Ascending aorta (tissue), 2 donors: Measurements from ENCODE around the gene TRIM36. TPM values are rescaled to one million over a fixed set of nuclear protein-coding genes. Genes with fewer than 3 reads are reported as not detected.

ENCODE experiments used
- DNase-seq, 2 donors: peaks; one replicate each; pipeline ENCODE4 v3.0.0-alpha.2; 2019; ENCODE audit warnings: low spot score in 2 of 2
- H3K27ac ChIP-seq, 2 donors: fragments of 200-600 bp; sonication (generic); one replicate each; pipeline ENCODE4 v1.5.1; 2016 to 2017; ENCODE audit warnings: mild to moderate bottlenecking in 1 of 2
- H3K27me3 ChIP-seq: fragments of 200-600 bp; sonication (generic); one replicate; pipeline ENCODE4 v1.5.1; 2017
- H3K36me3 ChIP-seq, 2 donors: fragments of 200-600 bp; sonication (generic); one replicate each; pipeline ENCODE4 v1.5.1; 2016
- H3K4me1 ChIP-seq, 2 donors: fragments of 200-600 bp; sonication (generic); one replicate each; pipeline ENCODE4 v1.5.1; 2016 to 2017; ENCODE audit warnings: mild to moderate bottlenecking in 1 of 2
- H3K4me3 ChIP-seq, 2 donors: fragments of 200-600 bp; sonication (generic); one replicate each; pipeline ENCODE4 v1.5.1; 2016 to 2017; ENCODE audit warnings: mild to moderate bottlenecking in 1 of 2
- H3K9me3 ChIP-seq, 2 donors: fragments of 200-600 bp; sonication (generic); one replicate each; pipeline ENCODE4 v1.5.1; 2016
- CTCF ChIP-seq, 3 experiments: fragments of 200-600 bp in 2 of 3; fragments of 450-650 bp in 1 of 3; sonication (generic) in 2 of 3; IDR thresholded peaks; one replicate each; pipeline ENCODE4 v1.5.1; 2016 to 2019; ENCODE audit warnings: antibody characterized with exemption in 3 of 3, mild to moderate bottlenecking in 1 of 3, moderate library complexity in 1 of 3
- intact Hi-C: fragments of 100-400 bp; cut with DNase I; formaldehyde crosslinking; loops from one replicate; pipeline ENCODE4 v1.15.1; 2023
- total RNA-seq: library from RNA; depleted of rRNA; stranded (reverse); fragments of >200 nt; gene quantifications from one replicate; pipeline ENCODE4 v1.1.0, GENCODE V29; 2016

The TRIM36 gene
- total RNA-seq, 1 donor from 2014 or later, result 31.7 TPM

DNA sequence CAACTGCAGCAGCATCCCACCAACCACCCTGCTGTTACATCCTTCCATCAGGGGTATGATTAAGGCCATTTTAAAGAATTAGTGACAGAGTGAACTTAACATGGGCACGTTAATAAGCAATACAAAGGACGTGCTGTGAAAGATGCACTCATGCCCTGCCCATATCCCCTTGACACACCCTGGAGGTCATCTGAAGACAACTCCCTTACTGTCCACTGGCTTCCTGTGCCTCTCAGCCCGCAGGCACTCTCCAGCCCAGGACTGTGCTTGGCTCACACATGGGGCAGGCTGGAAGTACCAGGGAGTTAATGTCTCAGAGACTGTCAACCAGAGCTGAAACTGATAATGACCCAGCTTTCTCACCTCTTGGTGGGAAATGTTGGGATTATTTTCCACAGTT lies 81.8 kb downstream of the TRIM36 start:
- DNase-seq, result no peak
- TF ChIP-seq CTCF (IDR thresholded peaks at IDR 0.05), result no peak
- Histone ChIP-seq H3K9me3 (no peaks in the 10 kb centered on the region), H3K27ac (no peak overlapping the region), H3K4me3 (no peak overlapping the region), H3K36me3 (no peaks in the 10 kb centered on the region), H3K27me3 (no peaks in the 10 kb centered on the region), H3K4me1 (no peaks in the 10 kb centered on the region)
- intact Hi-C loops, result no loop called here

DNA sequence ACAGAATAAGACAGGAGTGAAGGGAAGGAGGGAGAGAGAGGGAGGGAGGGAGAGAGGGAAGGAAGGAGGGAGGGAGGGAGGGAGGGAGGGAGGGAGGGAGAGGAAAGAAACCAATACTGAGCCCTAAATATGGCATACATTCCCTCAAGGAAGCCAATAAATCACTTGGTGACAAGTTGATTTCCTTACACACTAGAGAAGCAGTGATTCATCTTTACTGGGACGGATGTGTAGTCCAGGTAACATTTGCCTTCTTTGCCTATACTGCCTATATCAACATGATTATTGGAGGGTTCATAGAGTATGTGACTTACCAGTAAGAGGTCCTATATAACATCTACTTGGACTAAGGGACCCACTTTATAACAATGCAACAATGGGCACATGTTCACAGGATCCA lies 83.2 kb downstream of the TRIM36 start:
- TF ChIP-seq CTCF (IDR thresholded peaks at IDR 0.05), result no peak
- Histone ChIP-seq H3K4me1 (no peaks in the 10 kb centered on the region), H3K9me3 (no peaks in the 10 kb centered on the region), H3K4me3 (no peak overlapping the region), H3K27me3 (no peaks in the 10 kb centered on the region), H3K27ac (no peak overlapping the region), H3K36me3 (no peaks in the 10 kb centered on the region)
- no peak for DNase-seq
- intact Hi-C loops, result no loop called here

GRCh38 chr5:115084246-115084793 lies 85.4 kb downstream of the TRIM36 start:
- Histone ChIP-seq H3K27ac (no peak overlapping the region), H3K4me3 (no peak overlapping the region), H3K36me3 (no peaks in the 10 kb centered on the region), H3K9me3 (no peaks in the 10 kb centered on the region), H3K27me3 (no peaks in the 10 kb centered on the region), H3K4me1 (no peaks in the 10 kb centered on the region)
- intact Hi-C loops, result no loop called here
- TF ChIP-seq CTCF (IDR thresholded peaks at IDR 0.05), result no peak
- no peak for DNase-seq

DNA sequence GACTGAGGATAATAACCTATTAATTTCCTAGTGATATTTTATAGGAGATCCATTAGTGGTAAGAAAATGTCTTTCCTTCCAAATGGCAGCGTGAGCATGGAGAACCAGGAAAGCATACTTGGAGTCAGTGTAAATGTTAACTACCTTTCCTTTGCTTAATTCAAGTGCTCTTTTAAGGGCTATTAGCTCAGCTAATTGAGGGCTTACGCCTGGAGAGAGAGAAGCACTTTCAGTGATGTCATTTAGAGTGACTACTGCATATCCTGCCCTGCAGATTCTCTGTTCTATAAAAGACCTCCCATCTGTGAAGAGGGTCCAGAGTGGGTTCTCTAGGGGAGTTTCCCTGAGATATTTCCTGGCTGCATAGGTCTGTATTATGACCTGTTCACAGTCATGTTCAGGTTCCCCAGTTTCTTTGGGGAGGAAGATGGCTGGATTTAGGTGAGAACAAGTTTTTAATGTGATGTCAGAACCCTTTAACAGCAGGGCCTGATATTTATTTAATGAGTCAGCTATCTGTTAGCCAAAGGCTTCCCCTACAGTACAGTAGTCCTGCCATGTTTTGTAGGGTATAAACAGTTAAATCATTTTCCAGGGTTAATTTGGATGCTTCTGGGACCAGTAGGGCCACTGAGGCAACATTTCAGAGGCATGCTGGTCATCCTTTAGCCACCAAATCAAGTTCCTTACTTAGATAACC lies 89.6 kb downstream of the TRIM36 start:
- no peaks in the 10 kb centered on the region for H3K27me3 ChIP-seq
- no peak for TF ChIP-seq CTCF (IDR thresholded peaks at IDR 0.05)
- no peak overlapping the region for H3K4me3 ChIP-seq
- no peak overlapping the region for H3K27ac ChIP-seq
- intact Hi-C loops, result loop anchor here (10.0 kb wide), 1 partner anchor 1405 kb away; no protein-coding TSS in a partner anchor
- DNase-seq, result no peak
- H3K9me3 ChIP-seq, result no peaks in the 10 kb centered on the region
- no peaks in the 10 kb centered on the region for H3K36me3 ChIP-seq
- no peaks in the 10 kb centered on the region for H3K4me1 ChIP-seq

Other genes with a start within 250 kb of the TRIM36 start
- 4.0 TPM for gene PGGT1B, start 93.0 kb upstream of the TRIM36 start, total RNA-seq
- 10.4 TPM for gene CCDC112, start 126.7 kb upstream of the TRIM36 start, total RNA-seq